Bone marrow (tissue), 2 donors: ENCODE measurements around the gene BHLHA15.
A peak's percentile ranks its signal among the peaks of the same experiment; 100 is the strongest.

Source experiments
- DNase-seq, 2 donors: peaks; one replicate each; lab custom pipeline; 2025; lab: John Stamatoyannopoulos, UW

BHLHA15 gene

DNA sequence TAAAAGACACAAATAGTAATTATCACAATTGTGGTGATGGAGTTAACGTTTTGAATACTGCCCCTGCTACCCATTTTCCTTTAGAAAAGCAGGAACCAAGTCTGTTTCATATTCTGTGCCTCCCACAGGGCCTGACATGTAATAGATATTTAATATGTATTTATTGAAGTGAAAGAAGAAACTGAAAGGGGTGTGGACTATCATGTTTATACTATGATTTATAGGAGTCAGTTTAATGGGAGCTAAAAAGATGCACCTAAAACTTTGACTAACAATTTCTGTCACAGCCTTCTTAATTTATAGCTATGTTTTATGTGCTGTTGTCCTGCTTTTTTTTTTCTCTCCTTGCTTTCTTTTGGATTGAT is 24.1 kb upstream of the BHLHA15 start:
- no peak for DNase-seq

DNA sequence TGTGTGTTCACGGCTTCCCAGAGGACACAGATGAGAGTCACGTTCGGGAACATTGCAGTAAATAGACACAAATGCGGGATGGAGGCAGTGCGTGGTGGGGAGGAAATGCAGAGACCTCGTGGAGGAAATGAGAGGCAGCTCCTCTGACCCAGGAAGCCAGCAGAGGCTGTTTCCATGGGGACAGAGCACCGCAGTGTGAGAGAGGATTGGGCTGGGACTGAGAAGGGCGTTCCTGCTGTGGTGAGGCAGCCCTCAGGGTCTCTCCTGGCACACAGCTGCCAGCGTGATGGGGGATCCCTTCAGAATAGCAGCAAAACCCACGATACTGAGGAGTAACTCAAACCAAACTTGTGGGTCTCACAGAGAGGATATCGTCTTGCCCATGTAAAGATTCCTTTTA is 21.7 kb upstream of the BHLHA15 start:
- no peak for DNase-seq

GRCh38 chr7:98191668-98192431 is 19.4 kb upstream of the BHLHA15 start:
- DNase-seq = no peak

GRCh38 chr7:98192781-98193457 is 18.3 kb upstream of the BHLHA15 start:
- DNase-seq = no peak

DNA sequence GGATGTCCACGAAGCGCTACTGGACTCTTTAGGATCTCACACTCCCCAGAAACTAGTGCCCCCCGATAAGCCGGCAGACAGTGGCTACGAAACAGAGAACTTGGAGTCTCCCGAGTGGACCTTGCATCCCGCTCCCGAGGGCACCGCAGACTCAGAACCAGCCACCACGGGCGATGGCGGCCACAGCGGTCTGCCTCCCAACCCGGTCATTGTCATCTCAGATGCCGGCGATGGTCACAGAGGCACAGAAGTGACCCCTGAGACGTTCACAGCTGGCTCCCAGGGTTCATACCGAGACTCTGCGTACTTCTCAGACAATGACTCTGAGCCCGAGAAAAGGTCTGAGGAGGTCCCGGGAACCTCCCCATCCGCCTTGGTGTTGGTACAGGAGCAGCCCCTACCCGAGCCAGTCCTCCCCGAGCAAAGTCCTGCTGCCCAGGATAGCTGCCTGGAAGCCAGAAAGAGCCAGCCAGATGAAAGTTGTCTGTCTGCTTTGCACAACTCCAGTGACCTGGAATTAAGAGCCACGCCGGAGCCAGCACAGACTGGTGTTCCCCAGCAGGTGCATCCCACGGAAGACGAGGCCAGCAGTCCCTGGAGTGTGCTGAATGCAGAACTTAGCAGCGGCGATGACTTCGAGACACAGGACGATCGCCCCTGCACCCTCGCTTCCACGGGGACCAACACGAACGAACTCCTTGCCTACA is 17.6 kb upstream of the BHLHA15 start:
- DNase-seq = no peak

DNA sequence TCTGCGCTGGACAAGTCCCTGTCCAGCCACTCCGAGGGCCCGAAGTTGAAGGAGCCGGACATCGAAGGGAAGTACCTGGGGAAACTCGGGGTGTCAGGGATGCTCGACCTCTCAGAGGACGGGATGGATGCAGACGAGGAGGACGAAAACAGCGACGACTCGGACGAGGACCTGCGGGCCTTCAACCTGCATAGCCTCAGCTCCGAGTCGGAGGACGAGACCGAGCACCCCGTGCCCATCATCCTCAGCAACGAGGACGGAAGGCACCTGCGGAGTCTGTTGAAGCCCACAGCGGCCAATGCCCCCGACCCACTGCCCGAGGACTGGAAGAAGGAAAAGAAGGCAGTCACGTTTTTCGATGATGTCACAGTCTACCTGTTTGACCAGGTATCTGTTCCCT is 17.1 kb upstream of the BHLHA15 start:
- no peak for DNase-seq

- no peak for DNase-seq
Observed at GRCh38 chr7:98194672-98195457, 16.4 kb upstream of the BHLHA15 start.

- DNase-seq = no peak
Observed at GRCh38 chr7:98196706-98197605, 14.3 kb upstream of the BHLHA15 start.

DNA sequence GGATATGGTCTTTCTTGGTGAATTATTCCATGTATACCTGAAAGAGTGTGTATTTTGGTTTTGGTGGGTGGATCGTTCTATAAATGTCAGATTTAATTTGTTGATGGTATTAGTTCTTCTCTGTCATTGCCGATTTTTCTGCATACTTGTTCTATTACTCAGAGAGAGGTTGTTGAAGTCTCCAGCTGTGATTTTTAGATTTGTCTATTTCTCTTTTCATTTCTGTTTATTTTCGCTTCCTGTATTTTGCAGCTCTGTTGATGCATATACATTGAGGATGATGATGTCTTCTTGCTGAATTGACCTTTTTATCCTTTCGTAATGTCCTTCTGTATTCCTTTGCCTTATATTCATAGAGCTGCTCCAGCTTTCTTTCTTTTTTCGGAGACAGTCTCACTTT is 12.1 kb upstream of the BHLHA15 start:
- no peak for DNase-seq

GRCh38 chr7:98200364-98200763 is 10.9 kb upstream of the BHLHA15 start:
- no peak for DNase-seq

GRCh38 chr7:98202367-98203195 is 8.7 kb upstream of the BHLHA15 start:
- peak; percentile 7 to 60 for DNase-seq

GRCh38 chr7:98203261-98203963 is 7.8 kb upstream of the BHLHA15 start:
- DNase-seq = no peak

GRCh38 chr7:98203964-98204605 is 7.2 kb upstream of the BHLHA15 start:
- no peak for DNase-seq

DNA sequence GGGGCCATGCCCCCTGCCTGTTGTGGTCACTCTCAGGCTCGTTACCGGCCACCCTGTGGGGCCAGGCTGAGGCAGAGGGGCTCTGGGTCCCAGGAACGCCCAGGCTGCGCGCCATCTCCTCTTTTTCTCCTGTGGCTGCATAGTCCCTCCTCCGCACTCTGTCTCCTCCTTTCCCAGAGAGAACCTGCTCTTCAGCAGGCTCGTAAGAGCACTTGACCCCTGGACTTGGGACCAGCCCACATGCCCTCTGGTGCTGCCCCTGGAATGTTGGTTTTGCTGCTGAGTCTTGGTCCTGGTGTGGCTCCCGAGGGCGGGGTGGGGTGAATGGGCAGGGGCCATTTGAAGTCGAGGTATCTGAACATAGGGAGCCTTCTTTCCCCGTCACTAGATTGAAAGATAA is 6.6 kb upstream of the BHLHA15 start:
- no peak for DNase-seq

DNA sequence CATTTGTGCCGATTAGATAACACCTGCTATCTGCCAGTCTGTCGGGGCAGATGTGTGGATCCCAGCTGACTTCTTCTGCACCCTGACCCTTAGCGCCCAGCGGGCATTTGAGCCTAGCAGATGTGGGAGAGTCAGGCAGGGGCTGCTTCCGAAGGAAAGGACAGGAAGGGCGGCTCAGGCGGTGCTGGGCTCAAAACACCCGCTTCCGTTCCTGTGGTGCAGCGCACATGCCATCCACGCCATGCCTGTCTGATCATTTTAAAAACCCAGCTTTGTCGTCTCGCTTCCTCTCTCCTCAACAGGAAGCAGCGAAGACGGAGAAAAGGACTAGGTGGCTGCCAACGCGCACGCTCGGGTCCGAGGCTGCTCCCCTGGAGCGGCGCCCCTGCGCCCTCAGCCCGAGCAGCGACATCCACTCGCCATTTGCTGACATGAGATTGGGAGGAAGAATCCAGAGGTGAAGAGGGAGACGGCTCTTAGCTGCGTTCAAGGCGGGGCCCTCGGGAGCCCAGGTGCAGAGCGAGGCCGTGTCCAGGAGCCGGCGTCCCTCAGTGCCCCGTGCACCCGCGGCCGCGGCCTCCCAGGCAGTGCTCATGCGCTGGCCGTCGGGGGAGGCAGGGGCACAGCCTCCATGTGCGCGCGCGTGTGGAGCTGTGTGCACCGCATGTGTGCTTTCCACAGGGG is 5.9 kb upstream of the BHLHA15 start:
- no peak for DNase-seq

DNA sequence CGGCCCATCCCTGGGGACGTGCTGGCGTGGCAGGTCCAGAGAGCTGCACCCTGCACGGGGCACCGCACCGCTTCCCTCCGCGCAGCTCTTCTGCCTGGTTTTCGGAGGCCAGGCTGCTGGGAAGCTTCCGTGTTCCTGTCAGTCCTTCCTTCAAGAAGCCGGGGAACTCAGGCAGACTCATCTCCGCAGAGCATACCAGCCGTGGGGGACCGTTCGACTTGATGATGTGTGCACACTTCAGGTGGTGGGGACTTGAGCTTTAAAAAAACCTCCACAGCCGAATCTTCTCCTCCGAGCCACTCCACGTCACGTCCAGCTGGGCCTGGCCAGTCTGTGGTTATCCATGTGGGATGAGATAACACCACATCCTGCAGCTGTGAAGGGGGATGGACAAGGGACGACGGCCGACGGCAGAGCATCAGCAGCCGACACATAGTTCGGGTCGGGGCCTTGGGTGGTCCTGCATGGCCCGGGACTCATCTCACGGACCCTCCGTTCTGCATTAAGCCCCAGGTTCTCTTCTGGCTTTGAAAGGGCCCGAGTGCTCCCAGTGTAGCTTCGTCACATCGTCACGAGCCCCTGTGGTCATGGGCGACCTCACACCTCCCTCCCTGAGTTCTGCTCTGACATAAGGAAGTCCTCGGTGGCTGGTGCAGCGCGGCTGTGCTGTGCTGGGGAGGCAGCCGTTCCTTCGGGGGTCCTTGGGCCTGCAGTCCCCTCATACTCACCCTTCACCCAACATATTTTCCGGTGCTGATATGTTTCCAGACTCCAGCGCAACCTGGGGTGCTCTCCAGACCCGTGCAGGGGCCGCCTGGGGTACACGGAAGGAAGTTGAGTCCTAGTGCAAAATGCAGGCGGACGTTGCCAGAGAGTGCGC is 4.5 kb upstream of the BHLHA15 start:
- no peak for DNase-seq

GRCh38 chr7:98209166-98209920 is 1.9 kb upstream of the BHLHA15 start:
- DNase-seq = no peak
